ENCODE data around the gene MEGF9. TPM values are rescaled to one million over a fixed set of nuclear protein-coding genes. Genes with fewer than 3 reads are reported as not detected.
A peak's percentile ranks its signal among the peaks of the same experiment; 100 is the strongest.

Gene MEGF9
- total and polyA plus RNA-seq, 7 donors: 2.5 to 21.0 (median 11.8) TPM

DNA sequence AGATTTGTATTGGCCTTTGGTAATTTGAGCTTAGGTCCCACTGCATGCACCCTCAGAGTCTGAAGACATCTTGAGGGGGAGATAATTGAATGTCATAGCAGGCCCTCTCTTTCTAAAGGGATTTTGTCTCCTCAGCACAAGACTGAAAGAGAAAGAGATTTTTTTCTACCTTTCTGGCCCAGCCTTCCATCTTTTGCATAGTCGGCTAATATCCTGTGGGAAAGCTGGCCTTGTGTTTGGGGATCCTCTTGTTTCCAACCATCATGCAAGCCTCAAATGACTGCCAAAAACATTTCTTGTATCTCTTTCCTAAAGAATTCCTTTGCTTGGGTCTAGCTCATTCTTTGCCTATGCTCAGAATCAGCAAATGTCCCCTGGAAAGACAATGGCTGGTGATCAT, 92.3 kb downstream of the MEGF9 start:
- no peak overlapping the region for H3K4me3 ChIP-seq
- 98 to 100% methylated on average over 1 of the region's 1 CpG for WGBS, 2 donors
- intact Hi-C loops (cut with DNase I): no loop called here
- no peaks in the 10 kb centered on the region for H3K27me3 ChIP-seq
- H3K4me1 ChIP-seq: peaks cover 0 to 3% (median 0%) of the 10 kb centered on the region in 4 donors
- TF ChIP-seq POLR2A (IDR thresholded peaks at IDR 0.05) (no peak), POLR2AphosphoS5 (IDR thresholded peaks at IDR 0.05) (no peak)
- no peaks in the 10 kb centered on the region for H3K9me3 ChIP-seq
- H3K36me3 ChIP-seq: no peaks in the 10 kb centered on the region
- no peak for DNase-seq
- H3K27ac ChIP-seq: no peak overlapping the region

- Histone ChIP-seq H3K4me3 (no peak overlapping the region), H3K27ac (no peak overlapping the region), H3K9me3 (no peaks in the 10 kb centered on the region), H3K4me1 (peaks cover 0 to 3% (median 0%) of the 10 kb centered on the region in 4 donors), H3K36me3 (no peaks in the 10 kb centered on the region), H3K27me3 (no peaks in the 10 kb centered on the region)
- 54 to 56% methylated on average over 8 of the region's 8 CpGs for WGBS, 2 donors
- no peak for DNase-seq
- intact Hi-C loops (cut with DNase I): loop anchor here (5.0 kb wide), 1 partner anchor 92 kb away; the partner anchor contains the start of gene MEGF9
- peak; percentile 36 to 84 (median 73) for TF ChIP-seq CTCF (IDR thresholded peaks at IDR 0.05)
- TF ChIP-seq POLR2AphosphoS5 (IDR thresholded peaks at IDR 0.05): no peak
- no peak for TF ChIP-seq POLR2A (IDR thresholded peaks at IDR 0.05)
Observed at GRCh38 chr9:120619751-120620655, 94.3 kb downstream of the MEGF9 start.

GRCh38 chr9:120616966-120617935, 97.0 kb downstream of the MEGF9 start:
- H3K27ac ChIP-seq: no peak overlapping the region
- no peak for DNase-seq
- TF ChIP-seq EP300 (IDR thresholded peaks at IDR 0.05) (no peak), POLR2AphosphoS5 (IDR thresholded peaks at IDR 0.05) (no peak), CTCF (IDR thresholded peaks at IDR 0.05) (no peak), POLR2A (IDR thresholded peaks at IDR 0.05) (no peak)
- H3K36me3 ChIP-seq: peaks cover 0 to 2% (median 0%) of the 10 kb centered on the region in 4 donors
- intact Hi-C loops (cut with DNase I): loop anchor here (5.0 kb wide), 1 partner anchor 95 kb away; the partner anchor contains the start of gene MEGF9
- no peak overlapping the region for H3K4me3 ChIP-seq
- H3K4me1 ChIP-seq: peaks cover 0 to 3% (median 0%) of the 10 kb centered on the region in 4 donors
- no peaks in the 10 kb centered on the region for H3K27me3 ChIP-seq
- H3K9me3 ChIP-seq: no peaks in the 10 kb centered on the region

GRCh38 chr9:120612218-120612617, 102.1 kb downstream of the MEGF9 start:
- H3K4me3 ChIP-seq: no peak overlapping the region
- WGBS, 2 donors: 91 to 99% methylated on average over 1 of the region's 1 CpG
- no peak for TF ChIP-seq CTCF (IDR thresholded peaks at IDR 0.05)
- TF ChIP-seq POLR2AphosphoS5 (IDR thresholded peaks at IDR 0.05): no peak
- no peak for TF ChIP-seq POLR2A (IDR thresholded peaks at IDR 0.05)
- no peak for TF ChIP-seq EP300 (IDR thresholded peaks at IDR 0.05)

More at GRCh38 chr9:120612218-120612617, 102.1 kb downstream of the MEGF9 start:
- no peak for DNase-seq
- no peaks in the 10 kb centered on the region for H3K27me3 ChIP-seq
- H3K4me1 ChIP-seq: no peaks in the 10 kb centered on the region
- H3K36me3 ChIP-seq: peaks cover 0 to 10% (median 0%) of the 10 kb centered on the region in 4 donors
- H3K27ac ChIP-seq: no peak overlapping the region
- intact Hi-C loops (cut with DNase I): no loop called here
- no peaks in the 10 kb centered on the region for H3K9me3 ChIP-seq

All from sigmoid colon (tissue), 7 donors.